A673 (cell line): ENCODE results near the gene DSCAM. TPM values are rescaled to one million over a fixed set of nuclear protein-coding genes. Genes with fewer than 3 reads are reported as not detected.

Experiments
- BruUV-seq: library from RNA; stranded (reverse); fragments of 400-500 nt; replicated peaks from 2 replicates; lab custom pipeline; 2021; lab: Mats Ljungman, UMichigan
- CTCF ChIA-PET: fragments of 300-600 bp; sonication (Branson Sonifier 250); formaldehyde crosslinking; loops from one replicate; lab custom pipeline; 2022; ENCODE audit warnings: antibody characterized with exemption; lab: Charles Lee
- POLR2A ChIA-PET: fragments of 300-600 bp; sonication (Branson Sonifier 250); formaldehyde crosslinking; loops from one replicate; lab custom pipeline; 2022; ENCODE audit warnings: antibody characterized with exemption; ENCODE audit not compliant: low non-redundant PET; lab: Charles Lee
- DNase-seq: peaks from one replicate; pipeline ENCODE4 v3.0.0-alpha.2; 2015; ENCODE audit warnings: low spot score
- H3K27ac ChIP-seq: fragments of 200-600 bp; sonication (generic); 2 replicates; pipeline ENCODE4 v1.5.1; 2016; ENCODE audit warnings: mixed run types, low read depth, mild to moderate bottlenecking, mixed read lengths, antibody characterized with exemption, low read length; ENCODE audit not compliant: poor library complexity, severe bottlenecking
- H3K27me3 ChIP-seq: fragments of 200-600 bp; sonication (generic); replicated peaks from 2 replicates; pipeline ENCODE4 v1.6.1; 2017; ENCODE audit warnings: mixed run types, low read depth, mild to moderate bottlenecking, mixed read lengths, antibody characterized with exemption, low read length; ENCODE audit not compliant: insufficient read depth, poor library complexity
- H3K36me3 ChIP-seq: fragments of 200-600 bp; sonication (generic); 2 replicates; pipeline ENCODE4 v1.6.1; 2016; ENCODE audit warnings: mixed run types, mild to moderate bottlenecking, mixed read lengths, antibody characterized with exemption, low read length; ENCODE audit not compliant: insufficient read depth, poor library complexity, severe bottlenecking
- H3K4me1 ChIP-seq: fragments of 200-600 bp; sonication (generic); 2 replicates; pipeline ENCODE4 v1.6.1; 2017; ENCODE audit warnings: mixed run types, mild to moderate bottlenecking, mixed read lengths, antibody characterized with exemption, low read length; ENCODE audit not compliant: insufficient read depth, poor library complexity, severe bottlenecking
- H3K4me3 ChIP-seq: fragments of 200-600 bp; sonication (generic); 2 replicates; pipeline ENCODE4 v1.5.1; 2016; ENCODE audit warnings: low read depth, mixed run types, mild to moderate bottlenecking, mixed read lengths, low read length; ENCODE audit not compliant: poor library complexity, severe bottlenecking
- H3K9me3 ChIP-seq: fragments of 200-600 bp; sonication (generic); 2 replicates; pipeline ENCODE4 v1.6.1; 2016; ENCODE audit warnings: mixed run types, low read depth, mild to moderate bottlenecking, mixed read lengths, antibody characterized with exemption, low read length; ENCODE audit not compliant: poor library complexity, severe bottlenecking
- CTCF ChIP-seq: fragments of 300-800, 200-600 bp; sonication (generic); conservative IDR thresholded peaks from 2 replicates; pipeline ENCODE4 v1.5.1; 2017; ENCODE audit warnings: low read depth, mild to moderate bottlenecking, antibody characterized with exemption, low read length, moderate library complexity, mixed read lengths
- EZH2 ChIP-seq: fragments of 200-600 bp; sonication (generic); IDR thresholded peaks from 2 replicates; pipeline ENCODE4 v1.6.1; 2017; ENCODE audit warnings: borderline replicate concordance, low read depth, mild to moderate bottlenecking, mixed read lengths, antibody characterized with exemption, low read length; ENCODE audit not compliant: poor library complexity, severe bottlenecking
- intact Hi-C: fragments of 100-400 bp; cut with micrococcal nuclease; formaldehyde crosslinking; loops from one replicate; pipeline ENCODE4 v1.10.0; 2022; ENCODE audit not compliant: unreplicated experiment
- total RNA-seq: library from RNA; stranded (reverse); gene quantifications from 2 replicates; pipeline ENCODE4 v1.2.3, GENCODE V29; 2021

The DSCAM gene
- total RNA-seq, 1 experiment from 2014 or later, result not detected

- CTCF ChIA-PET, result no interaction called here
- Histone ChIP-seq H3K4me1 (no peaks in the 10 kb centered on the region), H3K36me3 (no peaks in the 10 kb centered on the region), H3K27me3 (no peaks in the 10 kb centered on the region), H3K4me3 (no peak overlapping the region), H3K9me3 (peaks cover 31% of the 10 kb centered on the region), H3K27ac (no peak overlapping the region)
- TF ChIP-seq CTCF, result no peak
- TF ChIP-seq EZH2, result no peak
- POLR2A ChIA-PET, result no interaction called here
- intact Hi-C loops, result no loop called here
- no TSS peak for BruUV-seq
- no peak for DNase-seq
Observed at GRCh38 chr21:40408561-40408960, 438.4 kb downstream of the DSCAM start.

GRCh38 chr21:40404396-40404800 is 442.6 kb downstream of the DSCAM start:
- BruUV-seq, result no TSS peak
- Histone ChIP-seq H3K36me3 (no peaks in the 10 kb centered on the region), H3K4me1 (no peaks in the 10 kb centered on the region), H3K27me3 (no peaks in the 10 kb centered on the region), H3K9me3 (peaks cover 48% of the 10 kb centered on the region), H3K4me3 (no peak overlapping the region), H3K27ac (no peak overlapping the region)
- no peak for TF ChIP-seq CTCF
- TF ChIP-seq EZH2, result no peak
- ChIA-PET POLR2A (no interaction called here), CTCF (no interaction called here)
- DNase-seq, result no peak
- intact Hi-C loops, result no loop called here

- ChIA-PET POLR2A (no interaction called here), CTCF (no interaction called here)
- no TSS peak for BruUV-seq
- no peak overlapping the region for H3K27ac ChIP-seq
- H3K9me3 ChIP-seq, result peaks cover 39% of the 10 kb centered on the region
- intact Hi-C loops, result no loop called here
- no peak overlapping the region for H3K4me3 ChIP-seq
- H3K4me1 ChIP-seq, result no peaks in the 10 kb centered on the region
- no peaks in the 10 kb centered on the region for H3K36me3 ChIP-seq
- H3K27me3 ChIP-seq, result no peaks in the 10 kb centered on the region
- DNase-seq, result no peak
- no peak for TF ChIP-seq EZH2
- no peak for TF ChIP-seq CTCF
Observed at GRCh38 chr21:40402884-40403582, 443.9 kb downstream of the DSCAM start.
